Calu3 (cell line): ENCODE results near the gene RGCC. TPM values are rescaled to one million over a fixed set of nuclear protein-coding genes. Genes with fewer than 3 reads are reported as not detected.

Experiments used
- BruUV-seq: library from RNA; stranded (reverse); fragments of 400-500 nt; replicated peaks from 2 replicates; lab custom pipeline; 2021; lab: Mats Ljungman, UMichigan
- CTCF ChIA-PET: fragments of 300-600 bp; sonication (Branson Sonifier 250); formaldehyde crosslinking; loops from one replicate; lab custom pipeline; 2022; ENCODE audit warnings: antibody characterized with exemption; lab: Charles Lee
- DNase-seq: peaks from one replicate; pipeline ENCODE4 v3.0.0; 2022
- H3K27ac Mint-ChIP-seq: one replicate; pipeline ENCODE4 v1.8.0; 2022; ENCODE audit warnings: mixed read lengths; ENCODE audit not compliant: unreplicated experiment
- H3K27me3 Mint-ChIP-seq: one replicate; pipeline ENCODE4 v1.8.0; 2022; ENCODE audit warnings: mixed read lengths; ENCODE audit not compliant: unreplicated experiment
- H3K36me3 Mint-ChIP-seq: one replicate; pipeline ENCODE4 v1.8.0; 2022; ENCODE audit warnings: mild to moderate bottlenecking, moderate library complexity, mixed read lengths; ENCODE audit not compliant: insufficient read depth, unreplicated experiment
- H3K4me1 Mint-ChIP-seq: one replicate; pipeline ENCODE4 v1.8.0; 2022; ENCODE audit warnings: mild to moderate bottlenecking, low read depth, mixed read lengths; ENCODE audit not compliant: unreplicated experiment
- H3K4me3 Mint-ChIP-seq: one replicate; pipeline ENCODE4 v1.8.0; 2022; ENCODE audit warnings: mild to moderate bottlenecking, low read depth, moderate library complexity, mixed read lengths; ENCODE audit not compliant: unreplicated experiment
- H3K9me3 Mint-ChIP-seq: one replicate; pipeline ENCODE4 v1.8.0; 2022; ENCODE audit warnings: low read depth, mixed read lengths; ENCODE audit not compliant: unreplicated experiment
- intact Hi-C: fragments of 100-400 bp; cut with micrococcal nuclease; formaldehyde crosslinking; loops from one replicate; pipeline ENCODE4 v1.10.0; 2022; ENCODE audit not compliant: unreplicated experiment
- total RNA-seq: library from RNA; stranded (reverse); gene quantifications from 2 replicates; pipeline ENCODE4 v1.2.3, GENCODE V29; 2022
- TF ChIP-seq, protein P1 (sequence below): fragments of 200-600 bp; IDR thresholded peaks from one replicate; pipeline ENCODE4 v1.8.0; 2022; ENCODE audit warnings: antibody characterized with exemption; ENCODE audit not compliant: unreplicated experiment

Gene RGCC
- total RNA-seq, 1 experiment from 2014 or later: 1.7 TPM

DNA sequence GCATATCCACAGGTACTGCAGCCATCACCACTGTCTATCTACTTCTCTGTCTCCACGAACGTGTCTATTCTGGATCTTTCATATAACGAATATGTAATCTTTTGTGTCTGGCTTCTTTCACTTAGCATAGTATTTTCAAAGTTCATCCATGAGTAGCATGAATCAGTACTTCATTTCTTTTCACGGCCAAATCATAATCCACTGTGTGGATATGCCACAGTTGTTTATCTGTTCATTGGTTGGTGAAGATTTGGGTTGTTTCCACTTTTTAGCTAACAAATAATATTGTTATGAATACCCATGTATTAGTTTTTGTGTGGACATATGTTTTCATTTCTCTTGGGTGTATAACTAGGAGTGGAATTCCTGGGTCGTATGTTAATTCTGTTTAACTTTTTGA lies 14.4 kb downstream of the RGCC start:
- CTCF ChIA-PET: no interaction called here
- H3K4me1 Mint-ChIP-seq: no peaks in the 10 kb centered on the region

DNA sequence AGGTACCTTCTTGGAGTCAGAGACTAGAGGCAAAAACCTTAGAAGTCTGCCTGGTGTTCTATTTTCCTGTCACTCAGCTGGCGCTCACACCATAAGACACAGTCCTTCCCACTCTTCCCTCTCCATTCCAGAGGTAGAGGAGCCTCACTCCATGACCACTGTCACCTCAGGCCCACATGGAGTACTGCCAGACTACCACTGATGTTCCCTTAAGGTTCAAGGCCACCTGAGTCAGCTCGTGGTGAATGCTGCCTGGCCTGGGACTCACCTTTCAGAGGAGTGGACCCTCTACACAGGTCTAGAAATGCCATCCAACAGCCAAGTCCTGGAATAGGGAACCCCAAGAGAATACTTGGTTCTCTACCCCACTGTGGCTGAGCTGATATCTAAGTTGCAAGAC lies 29.9 kb downstream of the RGCC start:
- Mint-ChIP-seq H3K27me3 (no peaks in the 10 kb centered on the region), H3K9me3 (peaks cover 2% of the 10 kb centered on the region), H3K4me1 (no peaks in the 10 kb centered on the region), H3K27ac (no peak overlapping the region), H3K36me3 (no peaks in the 10 kb centered on the region), H3K4me3 (no peak overlapping the region)
- intact Hi-C loops: no loop called here
- no peak for DNase-seq
- CTCF ChIA-PET: interaction anchor here (0.5 kb wide), 1 partner anchor 263 kb away, joined by 3 read pairs; no protein-coding TSS in a partner anchor
- BruUV-seq: no TSS peak
- TF ChIP-seq, protein P1, sequence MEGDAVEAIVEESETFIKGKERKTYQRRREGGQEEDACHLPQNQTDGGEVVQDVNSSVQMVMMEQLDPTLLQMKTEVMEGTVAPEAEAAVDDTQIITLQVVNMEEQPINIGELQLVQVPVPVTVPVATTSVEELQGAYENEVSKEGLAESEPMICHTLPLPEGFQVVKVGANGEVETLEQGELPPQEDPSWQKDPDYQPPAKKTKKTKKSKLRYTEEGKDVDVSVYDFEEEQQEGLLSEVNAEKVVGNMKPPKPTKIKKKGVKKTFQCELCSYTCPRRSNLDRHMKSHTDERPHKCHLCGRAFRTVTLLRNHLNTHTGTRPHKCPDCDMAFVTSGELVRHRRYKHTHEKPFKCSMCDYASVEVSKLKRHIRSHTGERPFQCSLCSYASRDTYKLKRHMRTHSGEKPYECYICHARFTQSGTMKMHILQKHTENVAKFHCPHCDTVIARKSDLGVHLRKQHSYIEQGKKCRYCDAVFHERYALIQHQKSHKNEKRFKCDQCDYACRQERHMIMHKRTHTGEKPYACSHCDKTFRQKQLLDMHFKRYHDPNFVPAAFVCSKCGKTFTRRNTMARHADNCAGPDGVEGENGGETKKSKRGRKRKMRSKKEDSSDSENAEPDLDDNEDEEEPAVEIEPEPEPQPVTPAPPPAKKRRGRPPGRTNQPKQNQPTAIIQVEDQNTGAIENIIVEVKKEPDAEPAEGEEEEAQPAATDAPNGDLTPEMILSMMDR: no peak

More for the DNA sequence above, 14.4 kb downstream of the RGCC start:
- intact Hi-C loops: no loop called here
- Mint-ChIP-seq H3K27ac (no peak overlapping the region), H3K9me3 (no peaks in the 10 kb centered on the region), H3K36me3 (no peaks in the 10 kb centered on the region), H3K4me3 (no peak overlapping the region), H3K27me3 (peaks cover 11% of the 10 kb centered on the region)
- no TSS peak for BruUV-seq
- TF ChIP-seq, protein P1: no peak
- no peak for DNase-seq

DNA sequence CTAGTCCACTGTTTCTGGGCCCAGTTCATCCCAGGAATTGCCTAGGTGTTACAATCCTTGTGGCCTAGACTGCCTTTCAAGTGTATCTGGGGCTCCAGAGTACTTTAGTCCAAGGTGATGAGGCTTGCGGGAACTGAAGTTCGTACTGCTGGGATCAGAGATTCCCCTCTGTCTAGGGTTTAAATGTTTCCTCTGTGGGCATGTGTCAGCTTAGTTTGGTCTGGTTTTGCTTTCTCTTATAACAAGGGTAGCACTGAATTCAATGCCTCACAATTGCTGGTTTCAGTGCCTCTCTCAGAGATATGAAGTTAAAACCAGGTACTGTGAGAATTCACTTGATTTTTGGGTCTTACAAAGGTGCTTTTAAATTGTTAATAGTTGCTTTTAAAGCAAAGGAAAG lies 30.8 kb downstream of the RGCC start:
- Mint-ChIP-seq H3K36me3 (no peaks in the 10 kb centered on the region), H3K9me3 (peaks cover 2% of the 10 kb centered on the region), H3K27me3 (no peaks in the 10 kb centered on the region), H3K4me1 (no peaks in the 10 kb centered on the region), H3K27ac (no peak overlapping the region), H3K4me3 (no peak overlapping the region)
- TF ChIP-seq, protein P1: no peak
- DNase-seq: no peak
- intact Hi-C loops: no loop called here
- BruUV-seq: no TSS peak
- CTCF ChIA-PET: no interaction called here

DNA sequence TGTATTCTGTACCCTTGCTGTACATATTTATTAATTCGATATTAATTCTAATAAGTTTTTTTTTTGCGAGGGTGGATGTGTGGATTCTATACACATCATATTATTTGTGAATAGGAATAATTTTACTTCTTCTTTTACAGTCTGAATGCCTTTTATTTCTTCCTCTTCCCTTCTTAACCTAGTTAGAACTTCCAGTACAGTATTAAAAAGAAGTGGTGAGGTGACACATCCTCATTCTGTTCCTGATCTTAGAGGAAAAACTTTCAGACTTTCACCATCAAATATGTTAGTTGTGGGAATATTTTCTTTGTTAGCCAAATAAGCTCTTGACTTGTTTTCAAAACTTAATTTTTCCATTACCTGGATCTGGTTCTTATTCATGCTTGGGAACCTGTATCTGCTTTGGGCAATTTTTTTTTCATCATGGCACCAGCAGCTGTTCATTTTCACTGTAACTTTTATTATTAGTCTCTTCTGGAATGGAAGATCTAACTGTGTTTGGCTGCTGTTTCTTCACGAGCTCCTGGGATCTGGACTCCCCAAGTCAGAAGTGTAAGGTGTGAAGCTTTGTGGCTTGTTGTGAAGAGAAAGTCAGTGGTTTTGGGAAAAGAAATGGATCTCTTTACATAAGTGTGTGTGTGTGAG lies 33.1 kb downstream of the RGCC start:
- no TSS peak for BruUV-seq
- Mint-ChIP-seq H3K36me3 (no peaks in the 10 kb centered on the region), H3K9me3 (peaks cover 2% of the 10 kb centered on the region), H3K4me3 (no peak overlapping the region), H3K27me3 (no peaks in the 10 kb centered on the region), H3K4me1 (no peaks in the 10 kb centered on the region), H3K27ac (no peak overlapping the region)
- DNase-seq: no peak
- TF ChIP-seq, protein P1: no peak
- intact Hi-C loops: no loop called here
- CTCF ChIA-PET: interaction anchor here (1.2 kb wide), 1 partner anchor 14 kb away, joined by 3 read pairs; no protein-coding TSS in a partner anchor
